Endothelial cell of umbilical vein (primary cell): Measurements from ENCODE around the gene TOR1A.

Source experiments
- EZH2 ChIP-seq: IDR thresholded peaks from 2 replicates; pipeline ENCODE4 v1.6.1; 2012; ENCODE audit warnings: borderline replicate concordance, low read depth, mild to moderate bottlenecking, moderate library complexity, low read length, inconsistent platforms; ENCODE audit not compliant: severe bottlenecking
- GATA2 ChIP-seq: IDR thresholded peaks from 2 replicates; pipeline ENCODE4 v1.7.0; 2011; ENCODE audit warnings: low read depth, mild to moderate bottlenecking, moderate library complexity, mixed read lengths, low read length; ENCODE audit not compliant: insufficient read length, insufficient read depth
- JUN ChIP-seq: IDR thresholded peaks from 2 replicates; pipeline ENCODE4 v1.6.1; 2011; ENCODE audit warnings: borderline replicate concordance, low read depth; ENCODE audit not compliant: insufficient read length, insufficient read depth
- POLR2A ChIP-seq: IDR thresholded peaks from 2 replicates; pipeline ENCODE4 v1.6.1; 2012; ENCODE audit warnings: low read depth, mild to moderate bottlenecking, control low read depth, low read length
- POLR2AphosphoS5 ChIP-seq: IDR thresholded peaks from 2 replicates; pipeline ENCODE4 v1.6.1; 2012; ENCODE audit warnings: low read depth, mild to moderate bottlenecking, control low read depth, low read length, moderate library complexity; ENCODE audit not compliant: insufficient read depth
- TF ChIP-seq, protein P1 (sequence below), 2 donors: IDR thresholded peaks; 1 replicate in 1 of 2; 2 replicates in 1 of 2; pipeline ENCODE4 v1.5.1; 2011; ENCODE audit warnings: low read length in 2 of 2, mild to moderate bottlenecking in 2 of 2, moderate library complexity in 2 of 2, control low read depth in 1 of 2, inconsistent platforms in 1 of 2, low read depth in 1 of 2; ENCODE audit not compliant: insufficient read depth in 1 of 2; ENCODE audit errors: extremely low read depth in 1 of 2
- TF ChIP-seq, protein P2 (sequence below): IDR thresholded peaks from 2 replicates; pipeline ENCODE4 v1.6.1; 2011; ENCODE audit not compliant: insufficient read depth, insufficient read length

GRCh38 chr9:129866394-129867135 lies 42.6 kb upstream of the TOR1A start:
- no peak for TF ChIP-seq JUN
- TF ChIP-seq, protein P1, sequence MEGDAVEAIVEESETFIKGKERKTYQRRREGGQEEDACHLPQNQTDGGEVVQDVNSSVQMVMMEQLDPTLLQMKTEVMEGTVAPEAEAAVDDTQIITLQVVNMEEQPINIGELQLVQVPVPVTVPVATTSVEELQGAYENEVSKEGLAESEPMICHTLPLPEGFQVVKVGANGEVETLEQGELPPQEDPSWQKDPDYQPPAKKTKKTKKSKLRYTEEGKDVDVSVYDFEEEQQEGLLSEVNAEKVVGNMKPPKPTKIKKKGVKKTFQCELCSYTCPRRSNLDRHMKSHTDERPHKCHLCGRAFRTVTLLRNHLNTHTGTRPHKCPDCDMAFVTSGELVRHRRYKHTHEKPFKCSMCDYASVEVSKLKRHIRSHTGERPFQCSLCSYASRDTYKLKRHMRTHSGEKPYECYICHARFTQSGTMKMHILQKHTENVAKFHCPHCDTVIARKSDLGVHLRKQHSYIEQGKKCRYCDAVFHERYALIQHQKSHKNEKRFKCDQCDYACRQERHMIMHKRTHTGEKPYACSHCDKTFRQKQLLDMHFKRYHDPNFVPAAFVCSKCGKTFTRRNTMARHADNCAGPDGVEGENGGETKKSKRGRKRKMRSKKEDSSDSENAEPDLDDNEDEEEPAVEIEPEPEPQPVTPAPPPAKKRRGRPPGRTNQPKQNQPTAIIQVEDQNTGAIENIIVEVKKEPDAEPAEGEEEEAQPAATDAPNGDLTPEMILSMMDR (IDR thresholded peaks at IDR 0.05; ENCODE audit: extremely low read depth in 1 of 2, insufficient read depth in 1 of 2, low read depth in 1 of 2, low read length in 2 of 2): no peak
- TF ChIP-seq, protein P2, sequence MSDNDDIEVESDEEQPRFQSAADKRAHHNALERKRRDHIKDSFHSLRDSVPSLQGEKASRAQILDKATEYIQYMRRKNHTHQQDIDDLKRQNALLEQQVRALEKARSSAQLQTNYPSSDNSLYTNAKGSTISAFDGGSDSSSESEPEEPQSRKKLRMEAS: no peak
- no peak for TF ChIP-seq GATA2
- no peak for TF ChIP-seq POLR2A
- TF ChIP-seq EZH2: no peak
- no peak for TF ChIP-seq POLR2AphosphoS5
